ENCODE results near the gene PLXNA1. TPM values are rescaled to one million over a fixed set of nuclear protein-coding genes. Genes with fewer than 3 reads are reported as not detected.

PLXNA1 gene
- total and polyA plus RNA-seq, 2 experiments from 2014 or later = 19.7 to 35.1 TPM

DNA sequence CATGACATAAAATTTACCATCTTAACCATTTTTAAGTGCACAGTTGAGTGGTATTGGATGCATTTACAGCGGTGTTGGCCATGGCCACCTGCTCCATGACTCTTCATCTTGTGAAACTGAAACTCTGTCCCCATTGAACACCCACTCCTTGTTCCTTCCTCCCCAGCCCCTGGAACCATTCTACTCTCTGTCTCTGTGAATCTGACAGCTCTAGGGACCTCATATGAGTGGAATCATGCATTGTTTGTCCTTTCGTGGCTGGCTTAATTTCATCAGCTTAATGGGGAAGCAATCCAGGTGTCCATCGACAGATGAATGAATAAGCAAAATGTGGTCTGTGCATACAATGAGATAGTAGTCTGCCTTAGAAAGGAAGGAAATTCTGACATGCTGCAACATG, 42.5 kb downstream of the PLXNA1 start:
- H4K20me1 ChIP-seq (ENCODE audit: insufficient read depth, poor library complexity, severe bottlenecking) = no peaks in the 10 kb centered on the region
- H3K4me2 ChIP-seq = no peak overlapping the region
- H3K27me3 ChIP-seq = no peaks in the 10 kb centered on the region
- H3K27ac ChIP-seq = no peak overlapping the region
- no peak overlapping the region for H3K4me3 ChIP-seq
- no peaks in the 10 kb centered on the region for H3K4me1 ChIP-seq (ENCODE audit: insufficient read depth)
- 80% methylated on average over 3 of the region's 3 CpGs for WGBS (ENCODE audit: low lambda C conversion rate, missing lambda C conversion rate)
- H3K9me3 ChIP-seq (ENCODE audit: low read depth) = no peaks in the 10 kb centered on the region
- H3K79me2 ChIP-seq = no peaks in the 10 kb centered on the region
- no peak overlapping the region for H2AFZ ChIP-seq
- no peaks in the 10 kb centered on the region for H3K9me2 ChIP-seq (replicated peaks; ENCODE audit: insufficient read depth)
- no peak for DNase-seq (ENCODE audit: low spot score)
- no peak for TF ChIP-seq EZH2phosphoT487 (IDR thresholded peaks at IDR 0.05; ENCODE audit: low read depth, severe bottlenecking, unreplicated experiment)
- no peaks in the 10 kb centered on the region for H3K36me3 ChIP-seq (replicated peaks; ENCODE audit: insufficient read depth, low read depth)

DNA sequence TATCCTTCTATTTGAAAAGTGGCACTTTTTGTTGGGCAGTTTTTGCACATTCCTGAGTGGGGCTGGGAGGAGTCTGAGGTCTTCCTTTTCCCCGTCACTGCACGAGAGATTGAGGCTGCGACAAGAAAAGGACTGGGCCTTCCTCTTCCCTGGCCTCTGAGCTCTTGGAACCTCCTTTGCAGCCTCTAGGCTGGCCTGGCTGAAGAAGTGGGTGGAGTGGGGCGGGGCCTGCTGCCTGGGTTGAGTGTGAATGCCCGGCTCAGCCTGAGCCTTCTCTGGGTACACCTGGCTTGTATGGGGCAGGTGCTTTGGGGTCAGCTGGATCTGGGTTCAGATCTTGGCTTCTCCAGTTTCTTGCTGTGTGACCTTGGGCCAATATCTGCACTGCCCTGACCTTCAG, 43.1 kb downstream of the PLXNA1 start:
- no peak overlapping the region for H3K4me3 ChIP-seq
- no peaks in the 10 kb centered on the region for H3K9me3 ChIP-seq (ENCODE audit: low read depth)
- H3K36me3 ChIP-seq (replicated peaks; ENCODE audit: insufficient read depth, low read depth) = no peaks in the 10 kb centered on the region
- no peak overlapping the region for H2AFZ ChIP-seq
- DNase-seq (ENCODE audit: low spot score) = no peak
- H3K27ac ChIP-seq = no peak overlapping the region
- H3K27me3 ChIP-seq = no peaks in the 10 kb centered on the region
- no peaks in the 10 kb centered on the region for H3K79me2 ChIP-seq
- WGBS (ENCODE audit: low lambda C conversion rate, missing lambda C conversion rate) = 95% methylated on average over 5 of the region's 5 CpGs
- H3K4me2 ChIP-seq = no peak overlapping the region
- H3K4me1 ChIP-seq (ENCODE audit: insufficient read depth) = no peaks in the 10 kb centered on the region
- no peaks in the 10 kb centered on the region for H4K20me1 ChIP-seq (ENCODE audit: insufficient read depth, poor library complexity, severe bottlenecking)
- TF ChIP-seq, protein P1, sequence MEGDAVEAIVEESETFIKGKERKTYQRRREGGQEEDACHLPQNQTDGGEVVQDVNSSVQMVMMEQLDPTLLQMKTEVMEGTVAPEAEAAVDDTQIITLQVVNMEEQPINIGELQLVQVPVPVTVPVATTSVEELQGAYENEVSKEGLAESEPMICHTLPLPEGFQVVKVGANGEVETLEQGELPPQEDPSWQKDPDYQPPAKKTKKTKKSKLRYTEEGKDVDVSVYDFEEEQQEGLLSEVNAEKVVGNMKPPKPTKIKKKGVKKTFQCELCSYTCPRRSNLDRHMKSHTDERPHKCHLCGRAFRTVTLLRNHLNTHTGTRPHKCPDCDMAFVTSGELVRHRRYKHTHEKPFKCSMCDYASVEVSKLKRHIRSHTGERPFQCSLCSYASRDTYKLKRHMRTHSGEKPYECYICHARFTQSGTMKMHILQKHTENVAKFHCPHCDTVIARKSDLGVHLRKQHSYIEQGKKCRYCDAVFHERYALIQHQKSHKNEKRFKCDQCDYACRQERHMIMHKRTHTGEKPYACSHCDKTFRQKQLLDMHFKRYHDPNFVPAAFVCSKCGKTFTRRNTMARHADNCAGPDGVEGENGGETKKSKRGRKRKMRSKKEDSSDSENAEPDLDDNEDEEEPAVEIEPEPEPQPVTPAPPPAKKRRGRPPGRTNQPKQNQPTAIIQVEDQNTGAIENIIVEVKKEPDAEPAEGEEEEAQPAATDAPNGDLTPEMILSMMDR (IDR thresholded peaks at IDR 0.05; ENCODE audit: poor library complexity) = no peak
- TF ChIP-seq EZH2phosphoT487 (IDR thresholded peaks at IDR 0.05; ENCODE audit: low read depth, severe bottlenecking, unreplicated experiment) (no peak), EZH2 (IDR thresholded peaks at IDR 0.05; ENCODE audit: borderline replicate concordance) (no peak)
- H3K9me2 ChIP-seq (replicated peaks; ENCODE audit: insufficient read depth) = no peaks in the 10 kb centered on the region

DNA sequence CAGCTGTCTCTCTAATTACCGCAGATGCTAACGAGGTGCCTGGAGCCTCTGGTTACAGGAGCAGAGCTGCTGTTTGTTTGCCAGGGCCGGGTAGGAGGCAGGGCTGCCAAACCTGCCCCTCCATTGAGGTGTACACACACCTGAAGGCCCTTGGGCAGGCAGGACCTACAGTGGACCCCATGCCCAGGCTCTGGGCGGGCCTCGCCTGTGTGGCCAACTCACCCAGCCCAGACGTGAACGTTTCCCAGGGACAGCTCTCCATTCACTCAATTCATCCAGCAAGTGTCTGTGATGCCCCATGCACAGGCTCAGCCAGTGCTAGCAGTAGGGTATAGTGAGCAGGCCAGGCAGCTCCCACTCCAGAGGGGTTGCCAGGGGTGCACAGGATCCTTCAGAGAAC, 43.7 kb downstream of the PLXNA1 start:
- Histone ChIP-seq H3K36me3 (replicated peaks; ENCODE audit: insufficient read depth, low read depth) (no peaks in the 10 kb centered on the region), H3K27ac (no peak overlapping the region), H3K9me2 (replicated peaks; ENCODE audit: insufficient read depth) (no peaks in the 10 kb centered on the region), H2AFZ (no peak overlapping the region), H3K4me2 (no peak overlapping the region), H3K27me3 (no peaks in the 10 kb centered on the region), H3K4me1 (ENCODE audit: insufficient read depth) (no peaks in the 10 kb centered on the region), H3K9me3 (ENCODE audit: low read depth) (no peaks in the 10 kb centered on the region), H4K20me1 (ENCODE audit: insufficient read depth, poor library complexity, severe bottlenecking) (no peaks in the 10 kb centered on the region), H3K79me2 (no peaks in the 10 kb centered on the region), H3K4me3 (no peak overlapping the region)
- TF ChIP-seq, protein P1 (IDR thresholded peaks at IDR 0.05; ENCODE audit: poor library complexity) = no peak
- no peak for TF ChIP-seq EZH2 (IDR thresholded peaks at IDR 0.05; ENCODE audit: borderline replicate concordance)
- TF ChIP-seq EZH2phosphoT487 (IDR thresholded peaks at IDR 0.05; ENCODE audit: low read depth, severe bottlenecking, unreplicated experiment) = no peak
- 93% methylated on average over 7 of the region's 7 CpGs for WGBS (ENCODE audit: low lambda C conversion rate, missing lambda C conversion rate)
- no peak for DNase-seq (ENCODE audit: low spot score)

DNA sequence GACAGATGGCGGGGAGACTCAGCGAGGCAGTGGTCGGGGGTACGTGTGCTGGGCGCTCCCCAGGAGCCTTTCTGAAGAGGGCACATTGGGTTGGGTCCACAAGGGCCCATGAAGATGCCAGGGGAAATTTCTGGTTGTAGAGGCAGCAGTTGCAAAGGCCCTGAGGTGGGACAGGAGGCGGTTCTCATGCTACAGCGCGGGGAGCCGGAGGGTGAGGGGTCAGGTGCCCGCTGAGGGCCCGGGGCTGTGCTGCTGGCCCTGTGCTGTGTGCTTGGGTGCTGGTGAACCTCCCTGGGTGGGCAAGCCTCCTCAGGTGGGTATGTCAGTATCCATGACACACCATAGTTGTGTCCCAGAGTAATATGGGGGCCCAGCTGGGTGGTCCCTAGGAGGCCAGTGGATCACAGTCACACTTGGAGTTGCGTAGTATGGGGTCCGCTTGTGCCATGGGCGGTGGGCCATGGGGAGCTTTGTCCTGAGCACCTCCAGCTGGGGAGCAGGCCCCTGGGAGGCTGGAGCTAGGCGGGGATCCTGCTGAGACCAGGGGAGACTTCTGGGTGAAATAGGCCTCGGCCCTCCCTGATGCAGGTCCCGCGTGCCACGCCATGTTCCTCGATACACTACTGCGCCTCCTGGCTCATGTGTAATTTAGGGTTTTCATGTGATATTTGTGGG, 44.3 kb downstream of the PLXNA1 start:
- 97% methylated on average over 21 of the region's 21 CpGs for WGBS (ENCODE audit: low lambda C conversion rate, missing lambda C conversion rate)

More for the DNA sequence above, 44.3 kb downstream of the PLXNA1 start:
- no peaks in the 10 kb centered on the region for H3K9me3 ChIP-seq (ENCODE audit: low read depth)
- no peaks in the 10 kb centered on the region for H4K20me1 ChIP-seq (ENCODE audit: insufficient read depth, poor library complexity, severe bottlenecking)
- no peak overlapping the region for H2AFZ ChIP-seq
- no peaks in the 10 kb centered on the region for H3K27me3 ChIP-seq
- no peaks in the 10 kb centered on the region for H3K9me2 ChIP-seq (replicated peaks; ENCODE audit: insufficient read depth)
- H3K4me3 ChIP-seq = no peak overlapping the region
- no peaks in the 10 kb centered on the region for H3K79me2 ChIP-seq
- no peak for DNase-seq (ENCODE audit: low spot score)
- H3K4me2 ChIP-seq = no peak overlapping the region
- no peaks in the 10 kb centered on the region for H3K4me1 ChIP-seq (ENCODE audit: insufficient read depth)
- no peak overlapping the region for H3K27ac ChIP-seq
- H3K36me3 ChIP-seq (replicated peaks; ENCODE audit: insufficient read depth, low read depth) = no peaks in the 10 kb centered on the region
- TF ChIP-seq, protein P1 (IDR thresholded peaks at IDR 0.05; ENCODE audit: poor library complexity) = no peak
- TF ChIP-seq EZH2 (IDR thresholded peaks at IDR 0.05; ENCODE audit: borderline replicate concordance) (no peak), EZH2phosphoT487 (IDR thresholded peaks at IDR 0.05; ENCODE audit: low read depth, severe bottlenecking, unreplicated experiment) (no peak)
